ENCODE measurements around the gene RBM27.

Gene RBM27

GRCh38 chr5:146221234-146221633 is 17.8 kb downstream of the RBM27 start:
- no peaks in the 10 kb centered on the region for H3K27me3 Mint-ChIP-seq
- peaks cover 21% of the 10 kb centered on the region for H3K4me1 Mint-ChIP-seq (ENCODE audit: low read depth)
- no peak overlapping the region for H3K27ac Mint-ChIP-seq
- no peak for DNase-seq
- no peak overlapping the region for H3K4me3 Mint-ChIP-seq
- peaks cover 70% of the 10 kb centered on the region for H3K36me3 Mint-ChIP-seq (ENCODE audit: low read depth)
- H3K9me3 Mint-ChIP-seq = no peaks in the 10 kb centered on the region

DNA sequence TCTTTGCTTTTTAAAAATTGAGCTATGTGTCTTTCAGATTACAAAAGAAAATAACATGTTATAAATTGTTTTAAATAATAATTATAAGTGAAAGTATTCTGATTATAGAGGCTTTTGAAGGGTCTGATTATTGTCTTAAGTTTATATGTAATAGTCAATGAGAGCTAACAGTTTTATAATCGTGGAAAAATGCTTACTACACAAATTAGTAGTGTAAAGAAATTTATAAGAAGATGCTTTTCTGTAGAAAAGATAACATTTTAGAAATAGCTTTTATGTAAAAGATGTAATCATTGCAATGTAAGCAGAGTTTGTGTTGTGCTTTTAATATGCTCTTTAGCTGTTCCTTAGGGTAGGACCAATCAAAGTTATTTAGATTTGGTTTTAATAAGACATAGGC is 18.6 kb downstream of the RBM27 start:
- peaks cover 78% of the 10 kb centered on the region for H3K36me3 Mint-ChIP-seq (ENCODE audit: low read depth)
- no peaks in the 10 kb centered on the region for H3K9me3 Mint-ChIP-seq
- no peak overlapping the region for H3K4me3 Mint-ChIP-seq

DNA sequence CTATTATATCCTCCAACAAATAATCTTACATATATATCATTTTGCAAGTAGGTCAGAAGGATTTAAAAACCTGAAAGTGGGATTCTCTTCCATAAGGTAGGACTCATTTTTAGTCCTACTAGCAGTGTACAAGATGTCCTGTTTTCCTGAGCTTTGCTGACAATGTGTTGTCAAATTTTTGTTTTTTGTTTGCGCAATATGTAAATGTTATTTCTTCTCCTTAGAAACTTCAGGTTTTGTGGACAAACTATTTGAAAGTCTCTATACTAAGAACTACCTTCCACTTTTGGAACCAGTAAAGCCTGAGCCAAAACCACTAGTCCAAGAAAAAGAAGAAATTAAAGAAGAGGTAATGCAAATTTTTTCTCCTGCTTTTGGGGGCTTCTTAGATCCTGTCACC is 19.8 kb downstream of the RBM27 start:
- H3K27ac Mint-ChIP-seq = peak overlapping the region; percentile 26
- no peak for DNase-seq
- no peak overlapping the region for H3K4me3 Mint-ChIP-seq
- peaks cover 8% of the 10 kb centered on the region for H3K4me1 Mint-ChIP-seq (ENCODE audit: low read depth)
- no peaks in the 10 kb centered on the region for H3K27me3 Mint-ChIP-seq
- no peaks in the 10 kb centered on the region for H3K9me3 Mint-ChIP-seq
- H3K36me3 Mint-ChIP-seq (ENCODE audit: low read depth) = peaks cover 81% of the 10 kb centered on the region

More for the DNA sequence above, 18.6 kb downstream of the RBM27 start:
- peaks cover 17% of the 10 kb centered on the region for H3K4me1 Mint-ChIP-seq (ENCODE audit: low read depth)
- no peak overlapping the region for H3K27ac Mint-ChIP-seq
- H3K27me3 Mint-ChIP-seq = no peaks in the 10 kb centered on the region
- no peak for DNase-seq

DNA sequence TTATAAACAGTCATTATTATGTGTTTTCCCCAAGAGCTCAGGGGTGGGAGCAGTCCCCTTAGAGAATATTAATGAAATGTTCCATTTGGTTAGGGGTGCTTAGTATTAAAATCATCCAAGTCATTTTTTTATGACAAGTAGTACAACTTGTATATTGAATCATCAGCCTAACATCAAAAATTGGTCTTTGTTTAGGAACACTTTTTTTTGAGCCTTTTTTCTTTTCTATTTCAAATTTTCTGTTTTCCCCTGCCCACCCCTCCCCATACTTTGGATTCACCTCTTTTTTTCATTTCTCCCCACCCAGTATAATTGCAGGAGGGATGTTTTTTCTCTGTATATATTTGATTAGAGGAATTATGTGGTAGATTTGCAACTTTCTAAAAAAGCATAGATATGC is 25.8 kb downstream of the RBM27 start:
- H3K4me1 Mint-ChIP-seq (ENCODE audit: low read depth) = peaks cover 3% of the 10 kb centered on the region
- peak overlapping the region; percentile 7 for H3K27ac Mint-ChIP-seq

DNA sequence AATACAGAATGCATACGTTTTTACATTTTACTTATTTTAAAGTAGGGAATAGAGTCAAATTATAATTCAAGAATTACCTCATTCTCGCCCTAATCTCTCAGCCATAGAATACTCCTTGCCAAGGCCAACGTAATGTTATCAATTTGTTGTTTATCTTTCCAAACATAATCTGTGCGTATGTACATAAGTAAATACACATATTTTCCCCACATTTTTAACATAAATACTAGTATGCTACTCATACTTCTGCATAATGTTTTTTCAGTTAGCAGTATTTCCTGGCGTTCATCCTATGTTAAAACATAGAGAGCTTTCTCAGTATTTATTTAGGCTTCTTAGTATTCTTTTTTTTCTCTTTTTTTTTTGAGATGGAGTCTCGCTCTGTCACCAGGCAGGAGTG is 28.8 kb downstream of the RBM27 start:
- H3K4me3 Mint-ChIP-seq = no peak overlapping the region
- no peak for DNase-seq

More for the DNA sequence above, 25.8 kb downstream of the RBM27 start:
- no peaks in the 10 kb centered on the region for H3K27me3 Mint-ChIP-seq
- no peak overlapping the region for H3K4me3 Mint-ChIP-seq
- no peaks in the 10 kb centered on the region for H3K9me3 Mint-ChIP-seq
- peaks cover 90% of the 10 kb centered on the region for H3K36me3 Mint-ChIP-seq (ENCODE audit: low read depth)
- no peak for DNase-seq

GRCh38 chr5:146233441-146233840 is 30.0 kb downstream of the RBM27 start:
- H3K27ac Mint-ChIP-seq = no peak overlapping the region
- H3K27me3 Mint-ChIP-seq = no peaks in the 10 kb centered on the region
- no peak for DNase-seq
- H3K36me3 Mint-ChIP-seq (ENCODE audit: low read depth) = peaks cover 91% of the 10 kb centered on the region
- no peak overlapping the region for H3K4me3 Mint-ChIP-seq
- H3K9me3 Mint-ChIP-seq = no peaks in the 10 kb centered on the region
- peaks cover 5% of the 10 kb centered on the region for H3K4me1 Mint-ChIP-seq (ENCODE audit: low read depth)

More for the DNA sequence above, 28.8 kb downstream of the RBM27 start:
- Mint-ChIP-seq H3K9me3 (no peaks in the 10 kb centered on the region), H3K4me1 (ENCODE audit: low read depth) (peaks cover 2% of the 10 kb centered on the region), H3K27me3 (no peaks in the 10 kb centered on the region), H3K27ac (no peak overlapping the region), H3K36me3 (ENCODE audit: low read depth) (peaks cover 87% of the 10 kb centered on the region)

GRCh38 chr5:146238973-146239372 is 35.6 kb downstream of the RBM27 start:
- H3K27ac Mint-ChIP-seq = peak overlapping the region; percentile 12
- H3K36me3 Mint-ChIP-seq (ENCODE audit: low read depth) = peaks cover 79% of the 10 kb centered on the region
- H3K4me3 Mint-ChIP-seq = no peak overlapping the region
- peaks cover 17% of the 10 kb centered on the region for H3K4me1 Mint-ChIP-seq (ENCODE audit: low read depth)
- DNase-seq = no peak
- H3K27me3 Mint-ChIP-seq = no peaks in the 10 kb centered on the region
- H3K9me3 Mint-ChIP-seq = no peaks in the 10 kb centered on the region

DNA sequence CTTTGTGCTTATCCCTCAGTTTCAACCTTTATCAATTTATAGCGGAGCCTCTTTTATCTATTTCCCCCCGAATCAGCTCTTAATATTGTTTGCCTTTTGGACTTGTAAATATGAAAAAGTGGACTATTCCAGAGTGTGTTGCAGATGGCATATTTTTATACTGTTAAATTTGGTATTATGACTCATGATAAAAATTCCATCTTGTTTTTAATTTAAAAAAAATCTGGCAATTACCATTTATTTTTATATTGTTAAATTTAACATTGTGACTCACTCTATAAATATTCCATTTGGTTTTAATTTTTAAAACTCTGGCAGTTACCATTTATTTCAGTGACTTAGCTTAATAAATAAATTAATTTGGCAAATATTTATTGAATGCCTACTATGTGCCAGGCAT is 37.5 kb downstream of the RBM27 start:
- peaks cover 22% of the 10 kb centered on the region for H3K4me1 Mint-ChIP-seq (ENCODE audit: low read depth)

DNA sequence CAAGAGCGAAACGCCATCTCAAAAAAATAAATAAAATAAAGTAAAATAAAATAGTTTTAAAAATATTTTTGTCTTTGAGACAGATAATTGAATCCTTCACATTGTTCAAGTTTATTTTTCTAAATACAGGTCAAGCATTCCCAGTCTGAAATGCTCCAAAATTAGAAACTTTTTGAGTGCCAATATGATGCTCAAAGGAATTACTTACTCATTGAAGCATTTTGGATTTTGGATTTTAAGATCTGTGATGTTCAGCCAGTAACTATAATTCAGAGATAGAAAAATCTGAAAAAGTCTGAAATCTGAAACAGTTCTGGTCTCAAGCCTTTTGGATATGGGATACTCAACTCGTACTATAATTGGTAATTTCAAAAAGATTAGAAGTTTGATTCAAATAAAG is 39.8 kb downstream of the RBM27 start:
- no peaks in the 10 kb centered on the region for H3K9me3 Mint-ChIP-seq
- H3K4me3 Mint-ChIP-seq = no peak overlapping the region
- peaks cover 78% of the 10 kb centered on the region for H3K36me3 Mint-ChIP-seq (ENCODE audit: low read depth)
- H3K27ac Mint-ChIP-seq = no peak overlapping the region
- H3K27me3 Mint-ChIP-seq = no peaks in the 10 kb centered on the region
- DNase-seq = no peak
- H3K4me1 Mint-ChIP-seq (ENCODE audit: low read depth) = peaks cover 23% of the 10 kb centered on the region

More for the DNA sequence above, 37.5 kb downstream of the RBM27 start:
- Mint-ChIP-seq H3K4me3 (no peak overlapping the region), H3K36me3 (ENCODE audit: low read depth) (peaks cover 78% of the 10 kb centered on the region), H3K27ac (no peak overlapping the region), H3K9me3 (no peaks in the 10 kb centered on the region), H3K27me3 (no peaks in the 10 kb centered on the region)
- DNase-seq = no peak

- Mint-ChIP-seq H3K36me3 (ENCODE audit: low read depth) (peaks cover 76% of the 10 kb centered on the region), H3K27ac (no peak overlapping the region), H3K4me3 (no peak overlapping the region), H3K4me1 (ENCODE audit: low read depth) (peaks cover 12% of the 10 kb centered on the region), H3K27me3 (no peaks in the 10 kb centered on the region), H3K9me3 (no peaks in the 10 kb centered on the region)
- no peak for DNase-seq
Measured at GRCh38 chr5:146248561-146248960, 45.2 kb downstream of the RBM27 start.

DNA sequence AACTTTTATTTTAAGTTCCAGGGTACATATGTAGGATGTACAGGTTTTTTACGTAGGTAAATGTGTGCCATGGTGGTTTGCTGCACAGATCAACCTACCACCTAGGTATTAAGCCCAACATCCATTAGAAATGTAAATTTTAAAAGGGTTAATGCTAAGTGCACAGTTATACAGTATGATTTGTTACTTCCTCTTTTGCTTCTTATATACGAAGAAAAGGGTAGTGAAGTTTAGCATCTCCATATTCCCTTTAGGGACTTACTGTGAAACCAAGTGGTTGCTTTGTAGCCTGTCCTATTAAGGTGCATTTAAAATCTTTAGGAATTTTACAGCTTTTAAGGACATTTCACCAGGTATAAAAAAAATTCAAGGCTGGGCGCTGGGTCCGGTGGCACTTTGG is 46.4 kb downstream of the RBM27 start:
- H3K4me3 Mint-ChIP-seq = no peak overlapping the region
- peaks cover 21% of the 10 kb centered on the region for H3K4me1 Mint-ChIP-seq (ENCODE audit: low read depth)
- H3K9me3 Mint-ChIP-seq = no peaks in the 10 kb centered on the region
- DNase-seq = no peak
- H3K36me3 Mint-ChIP-seq (ENCODE audit: low read depth) = peaks cover 80% of the 10 kb centered on the region
- no peak overlapping the region for H3K27ac Mint-ChIP-seq
- no peaks in the 10 kb centered on the region for H3K27me3 Mint-ChIP-seq

Measured in activated T-cell treated with anti-CD3 and anti-CD28 coated beads, Interleukin-2, amount 50 U/mL, for 24 hours (primary cell).